HepG2 (cell line): Measurements from ENCODE around the gene NECTIN2. TPM values are rescaled to one million over a fixed set of nuclear protein-coding genes. Genes with fewer than 3 reads are reported as not detected.
A peak's percentile ranks its signal among the peaks of the same experiment; 100 is the strongest.

Experiments used
- AKAP8 ChIP-seq: sonication (generic); formaldehyde crosslinking; IDR thresholded peaks from 2 replicates; pipeline ENCODE4 v1.5.1; 2020; ENCODE audit warnings: mild to moderate bottlenecking, missing genetic modification reagents
- ATF7-NPFF ChIP-seq: sonication (generic); formaldehyde crosslinking; IDR thresholded peaks from 2 replicates; pipeline ENCODE4 v1.8.1; 2023; ENCODE audit warnings: mild to moderate bottlenecking, low read depth, missing genetic modification reagents, moderate library complexity
- CREM ChIP-seq, 2 experiments: sonication (generic) in 1 of 2; formaldehyde crosslinking in 1 of 2; IDR thresholded peaks; 2 replicates each; pipeline versions ENCODE4 v1.4.0 to v1.6.1; 2016 to 2020; ENCODE audit warnings: antibody characterized with exemption in 1 of 2, mild to moderate bottlenecking in 1 of 2, missing genetic modification reagents in 1 of 2
- HINFP ChIP-seq: sonication (generic); formaldehyde crosslinking; IDR thresholded peaks from 2 replicates; pipeline ENCODE4 v1.4.0; 2020; ENCODE audit warnings: low read depth, mild to moderate bottlenecking, missing genetic modification reagents
- KDM1A ChIP-seq: IDR thresholded peaks from 2 replicates; pipeline ENCODE4 v1.6.1; 2016; ENCODE audit warnings: missing compliant biosample characterization
- MAF1 ChIP-seq: sonication (generic); formaldehyde crosslinking; IDR thresholded peaks from 2 replicates; pipeline ENCODE4 v1.5.0; 2020; ENCODE audit warnings: missing genetic modification reagents, borderline replicate concordance
- MAFG ChIP-seq: sonication (generic); formaldehyde crosslinking; IDR thresholded peaks from 2 replicates; pipeline ENCODE4 v1.5.1; 2020; ENCODE audit warnings: mild to moderate bottlenecking, missing genetic modification reagents
- MEIS2 ChIP-seq: sonication (generic); formaldehyde crosslinking; IDR thresholded peaks from 2 replicates; pipeline ENCODE4 v1.9.0; 2021; ENCODE audit warnings: mild to moderate bottlenecking, missing genetic modification reagents
- MYNN ChIP-seq: sonication (generic); formaldehyde crosslinking; IDR thresholded peaks from 2 replicates; pipeline ENCODE4 v1.4.0; 2020; ENCODE audit warnings: mild to moderate bottlenecking, low read depth, missing genetic modification reagents
- MZF1 ChIP-seq: sonication (generic); formaldehyde crosslinking; IDR thresholded peaks from 2 replicates; pipeline ENCODE4 v1.8.1; 2023; ENCODE audit warnings: mild to moderate bottlenecking, missing genetic modification reagents, borderline replicate concordance
- NCOA5 ChIP-seq: sonication (generic); formaldehyde crosslinking; IDR thresholded peaks from 2 replicates; pipeline ENCODE4 v1.4.0; 2020; ENCODE audit warnings: missing genetic modification reagents
- PHF20 ChIP-seq: sonication (generic); formaldehyde crosslinking; IDR thresholded peaks from 2 replicates; pipeline ENCODE4 v1.5.0; 2020; ENCODE audit warnings: mild to moderate bottlenecking, missing genetic modification reagents
- PREB ChIP-seq: sonication (generic); formaldehyde crosslinking; IDR thresholded peaks from 2 replicates; pipeline ENCODE4 v1.4.0; 2020; ENCODE audit warnings: missing genetic modification reagents
- RELA ChIP-seq: sonication (generic); formaldehyde crosslinking; IDR thresholded peaks from 2 replicates; pipeline ENCODE4 v1.4.0; 2020; ENCODE audit warnings: missing genetic modification reagents
- SIN3A ChIP-seq: IDR thresholded peaks from 2 replicates; pipeline ENCODE4 v1.6.1; 2011; ENCODE audit warnings: low read depth, mild to moderate bottlenecking, control low read depth, low read length, borderline replicate concordance
- SMARCE1 ChIP-seq: fragments of 450-650 bp; IDR thresholded peaks from 2 replicates; pipeline ENCODE4 v1.6.1; 2017; ENCODE audit warnings: borderline replicate concordance
- SNAPC2 ChIP-seq: sonication (generic); formaldehyde crosslinking; IDR thresholded peaks from 2 replicates; pipeline ENCODE4 v1.8.1; 2022; ENCODE audit warnings: mild to moderate bottlenecking, missing genetic modification reagents
- TFE3 ChIP-seq: IDR thresholded peaks from 2 replicates; pipeline ENCODE4 v1.6.1; 2016
- THAP11 ChIP-seq: IDR thresholded peaks from 2 replicates; pipeline ENCODE4 v1.6.1; 2016; ENCODE audit warnings: missing biosample characterization, missing genetic modification reagents
- THYN1 ChIP-seq: sonication (generic); formaldehyde crosslinking; IDR thresholded peaks from 2 replicates; pipeline ENCODE4 v1.8.1; 2023; ENCODE audit warnings: low read depth, mild to moderate bottlenecking, moderate library complexity, missing genetic modification reagents, borderline replicate concordance
- ZFP1 ChIP-seq: IDR thresholded peaks from 2 replicates; pipeline ENCODE4 v1.6.1; 2016
- ZNF792 ChIP-seq: IDR thresholded peaks from 2 replicates; pipeline ENCODE4 v1.6.1; 2016
- polyA plus RNA-seq, 8 experiments: library from polyadenylated mRNA; depleted of rRNA in 3 of 8; stranded (reverse) in 7 of 8; unstranded in 1 of 8; fragments of >200 nt; fragmentation: Illumina TruSeq in 4 of 8; extraction: Trizol in 4 of 8; gene quantifications; 2 replicates each; pipeline versions ENCODE4 v1.2.1 to v1.2.3, GENCODE V29; 2011 to 2016; ENCODE audit warnings: low read depth in 4 of 8, missing spikeins in 1 of 8, mixed read lengths in 1 of 8; ENCODE audit not compliant: insufficient read depth in 1 of 8
- total RNA-seq, 5 experiments: library from RNA; depleted of rRNA; stranded (reverse); fragments of >200 nt; fragmentation: Illumina TruSeq; extraction: Trizol; gene quantifications; 2 replicates each; pipeline ENCODE4 v1.2.3, GENCODE V29; 2016; ENCODE audit warnings: low read depth in 1 of 5
- TF ChIP-seq, protein P1 (sequence below): sonication (generic); formaldehyde crosslinking; IDR thresholded peaks from 2 replicates; pipeline ENCODE4 v1.4.0; 2020; ENCODE audit warnings: missing genetic modification reagents

Gene NECTIN2
- total and polyA plus RNA-seq, 2 of the 13 experiments (the other 11 are each of a cell fraction or from before 2014, with no cell fraction given), result 75.4 to 114 TPM

DNA sequence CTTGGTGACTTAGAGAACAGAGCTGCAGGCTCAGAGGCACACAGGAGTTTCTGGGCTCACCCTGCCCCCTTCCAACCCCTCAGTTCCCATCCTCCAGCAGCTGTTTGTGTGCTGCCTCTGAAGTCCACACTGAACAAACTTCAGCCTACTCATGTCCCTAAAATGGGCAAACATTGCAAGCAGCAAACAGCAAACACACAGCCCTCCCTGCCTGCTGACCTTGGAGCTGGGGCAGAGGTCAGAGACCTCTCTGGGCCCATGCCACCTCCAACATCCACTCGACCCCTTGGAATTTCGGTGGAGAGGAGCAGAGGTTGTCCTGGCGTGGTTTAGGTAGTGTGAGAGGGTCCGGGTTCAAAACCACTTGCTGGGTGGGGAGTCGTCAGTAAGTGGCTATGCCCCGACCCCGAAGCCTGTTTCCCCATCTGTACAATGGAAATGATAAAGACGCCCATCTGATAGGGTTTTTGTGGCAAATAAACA is 78.2 kb downstream of the NECTIN2 start (continued):
- TF ChIP-seq, protein P1, sequence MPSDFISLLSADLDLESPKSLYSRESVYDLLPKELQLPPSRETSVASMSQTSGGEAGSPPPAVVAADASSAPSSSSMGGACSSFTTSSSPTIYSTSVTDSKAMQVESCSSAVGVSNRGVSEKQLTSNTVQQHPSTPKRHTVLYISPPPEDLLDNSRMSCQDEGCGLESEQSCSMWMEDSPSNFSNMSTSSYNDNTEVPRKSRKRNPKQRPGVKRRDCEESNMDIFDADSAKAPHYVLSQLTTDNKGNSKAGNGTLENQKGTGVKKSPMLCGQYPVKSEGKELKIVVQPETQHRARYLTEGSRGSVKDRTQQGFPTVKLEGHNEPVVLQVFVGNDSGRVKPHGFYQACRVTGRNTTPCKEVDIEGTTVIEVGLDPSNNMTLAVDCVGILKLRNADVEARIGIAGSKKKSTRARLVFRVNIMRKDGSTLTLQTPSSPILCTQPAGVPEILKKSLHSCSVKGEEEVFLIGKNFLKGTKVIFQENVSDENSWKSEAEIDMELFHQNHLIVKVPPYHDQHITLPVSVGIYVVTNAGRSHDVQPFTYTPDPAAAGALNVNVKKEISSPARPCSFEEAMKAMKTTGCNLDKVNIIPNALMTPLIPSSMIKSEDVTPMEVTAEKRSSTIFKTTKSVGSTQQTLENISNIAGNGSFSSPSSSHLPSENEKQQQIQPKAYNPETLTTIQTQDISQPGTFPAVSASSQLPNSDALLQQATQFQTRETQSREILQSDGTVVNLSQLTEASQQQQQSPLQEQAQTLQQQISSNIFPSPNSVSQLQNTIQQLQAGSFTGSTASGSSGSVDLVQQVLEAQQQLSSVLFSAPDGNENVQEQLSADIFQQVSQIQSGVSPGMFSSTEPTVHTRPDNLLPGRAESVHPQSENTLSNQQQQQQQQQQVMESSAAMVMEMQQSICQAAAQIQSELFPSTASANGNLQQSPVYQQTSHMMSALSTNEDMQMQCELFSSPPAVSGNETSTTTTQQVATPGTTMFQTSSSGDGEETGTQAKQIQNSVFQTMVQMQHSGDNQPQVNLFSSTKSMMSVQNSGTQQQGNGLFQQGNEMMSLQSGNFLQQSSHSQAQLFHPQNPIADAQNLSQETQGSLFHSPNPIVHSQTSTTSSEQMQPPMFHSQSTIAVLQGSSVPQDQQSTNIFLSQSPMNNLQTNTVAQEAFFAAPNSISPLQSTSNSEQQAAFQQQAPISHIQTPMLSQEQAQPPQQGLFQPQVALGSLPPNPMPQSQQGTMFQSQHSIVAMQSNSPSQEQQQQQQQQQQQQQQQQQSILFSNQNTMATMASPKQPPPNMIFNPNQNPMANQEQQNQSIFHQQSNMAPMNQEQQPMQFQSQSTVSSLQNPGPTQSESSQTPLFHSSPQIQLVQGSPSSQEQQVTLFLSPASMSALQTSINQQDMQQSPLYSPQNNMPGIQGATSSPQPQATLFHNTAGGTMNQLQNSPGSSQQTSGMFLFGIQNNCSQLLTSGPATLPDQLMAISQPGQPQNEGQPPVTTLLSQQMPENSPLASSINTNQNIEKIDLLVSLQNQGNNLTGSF, result peak; percentile 31; the same call in 1 of the 2 replicates
- TF ChIP-seq RELA (CRISPR knock-in tag), result no peak
- TF ChIP-seq ZNF792 (CRISPR knock-in tag), result peak; percentile 70; the same call in 1 of the 2 replicates
- peak; percentile 91 for TF ChIP-seq CREM (IDR thresholded peaks at IDR 0.05)
- TF ChIP-seq CREM (CRISPR knock-in tag; IDR thresholded peaks at IDR 0.05), result no peak
- no peak for TF ChIP-seq MAF1 (CRISPR knock-in tag)
- TF ChIP-seq MEIS2, result peak; percentile 71; the same call in 1 of the 2 replicates
- TF ChIP-seq ZFP1 (CRISPR knock-in tag), result no peak
- peak; percentile 75 for TF ChIP-seq KDM1A (CRISPR knock-in tag)
- TF ChIP-seq PREB, result no peak
- TF ChIP-seq SNAPC2 (CRISPR knock-in tag), result no peak
- TF ChIP-seq PHF20 (CRISPR knock-in tag), result no peak
- no peak; the same call in 1 of the 2 replicates for TF ChIP-seq ATF7-NPFF (CRISPR knock-in tag)
- no peak; the same call in 1 of the 2 replicates for TF ChIP-seq SMARCE1
- TF ChIP-seq HINFP (CRISPR knock-in tag), result no peak; the same call in 1 of the 2 replicates
- peak; percentile 78 for TF ChIP-seq THAP11 (CRISPR knock-in tag)
- TF ChIP-seq MZF1 (CRISPR knock-in tag), result no peak
- peak; percentile 83; the same call in 1 of the 2 replicates for TF ChIP-seq AKAP8 (CRISPR knock-in tag)
- peak; percentile 96 for TF ChIP-seq TFE3 (CRISPR knock-in tag)
- TF ChIP-seq MYNN (CRISPR knock-in tag), result no peak
- TF ChIP-seq THYN1 (CRISPR knock-in tag), result no peak
- TF ChIP-seq NCOA5 (CRISPR knock-in tag), result no peak
- no peak for TF ChIP-seq MAFG (CRISPR knock-in tag)
- peak; percentile 69; the same call in 1 of the 2 replicates for TF ChIP-seq SIN3A
